Fibroblast of skin of left quadriceps (primary cell): ENCODE results near the gene AGBL4.

Experiments
- DNase-seq, 2 experiments: peaks; one replicate each; pipeline ENCODE4 v3.0.0-alpha.2; 2013; ENCODE audit warnings: low read depth in 2 of 2

AGBL4 gene

DNA sequence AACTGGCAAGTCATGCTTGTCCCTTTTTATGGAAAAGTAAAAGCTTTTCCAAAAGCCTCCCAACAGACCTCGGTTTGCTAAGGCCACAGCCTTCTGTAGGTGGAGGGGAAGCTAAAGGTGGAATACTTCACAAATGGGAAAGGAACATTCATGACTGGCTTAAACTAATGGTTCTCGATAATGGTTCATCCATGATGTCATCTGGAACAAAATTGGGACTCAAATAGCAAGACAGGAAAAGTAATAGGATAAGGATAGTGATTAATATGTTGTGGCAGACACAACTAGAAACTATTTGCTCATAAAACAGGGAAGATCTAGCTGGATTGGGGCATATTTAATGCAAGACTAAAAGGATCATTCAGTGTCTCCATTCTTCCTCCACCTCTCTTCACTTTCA lies 1535.0 kb downstream of the AGBL4 start:
- DNase-seq = no peak
